H9 (cell line): Measurements from ENCODE around the gene CCDC68. TPM values are rescaled to one million over a fixed set of nuclear protein-coding genes. Genes with fewer than 3 reads are reported as not detected.

Experiments
- DNase-seq: peaks from one replicate; pipeline ENCODE4 v3.0.0-alpha.2; 2017
- H2AFZ ChIP-seq: one replicate; pipeline ENCODE4 v1.6.1; 2013; ENCODE audit warnings: mild to moderate bottlenecking, low read length, control low read depth, moderate library complexity
- H2AK5ac ChIP-seq: 2 replicates; pipeline ENCODE4 v1.6.1; 2013; ENCODE audit warnings: low read length, control low read depth, mixed read lengths; ENCODE audit not compliant: insufficient read length
- H2BK120ac ChIP-seq: one replicate; pipeline ENCODE4 v1.6.1; 2013; ENCODE audit warnings: low read depth, mild to moderate bottlenecking, low read length, control low read depth, inconsistent platforms; ENCODE audit not compliant: poor library complexity, severe bottlenecking
- H2BK12ac ChIP-seq: 2 replicates; pipeline ENCODE4 v1.6.1; 2013; ENCODE audit warnings: low read length, control low read depth, mixed read lengths, low read depth; ENCODE audit not compliant: insufficient read length
- H2BK15ac ChIP-seq: 2 replicates; pipeline ENCODE4 v1.6.1; 2013; ENCODE audit warnings: low read depth, low read length, control low read depth
- H2BK20ac ChIP-seq: one replicate; pipeline ENCODE4 v1.6.1; 2013; ENCODE audit warnings: low read depth, mild to moderate bottlenecking, low read length, control low read depth, inconsistent platforms; ENCODE audit not compliant: poor library complexity, severe bottlenecking
- H2BK5ac ChIP-seq: 2 replicates; pipeline ENCODE4 v1.6.1; 2013; ENCODE audit warnings: low read length, control low read depth, mixed read lengths; ENCODE audit not compliant: insufficient read length
- H3K14ac ChIP-seq: 2 replicates; pipeline ENCODE4 v1.6.1; 2013; ENCODE audit warnings: low read length, control low read depth; ENCODE audit not compliant: insufficient read depth
- H3K18ac ChIP-seq: 2 replicates; pipeline ENCODE4 v1.6.1; 2013; ENCODE audit warnings: low read depth, mild to moderate bottlenecking, mixed read lengths, low read length, control low read depth; ENCODE audit not compliant: insufficient read length
- H3K23ac ChIP-seq: 2 replicates; pipeline ENCODE4 v1.6.1; 2013; ENCODE audit warnings: low read length, control low read depth, mixed read lengths, low read depth; ENCODE audit not compliant: insufficient read length
- H3K23me2 ChIP-seq: 2 replicates; pipeline ENCODE4 v1.6.1; 2013; ENCODE audit warnings: low read depth, mild to moderate bottlenecking, mixed read lengths, low read length, control low read depth; ENCODE audit not compliant: insufficient read length, poor library complexity, severe bottlenecking
- H3K27ac ChIP-seq: 2 replicates; pipeline ENCODE4 v1.5.1; 2013; ENCODE audit warnings: low read length, control low read depth, mixed read lengths, low read depth; ENCODE audit not compliant: insufficient read length
- H3K27me3 ChIP-seq: 2 replicates; pipeline ENCODE4 v1.6.1; 2013; ENCODE audit warnings: low read length, control low read depth, inconsistent platforms; ENCODE audit not compliant: insufficient read depth
- H3K4ac ChIP-seq: 2 replicates; pipeline ENCODE4 v1.6.1; 2013; ENCODE audit warnings: low read depth, mild to moderate bottlenecking, control low read depth, inconsistent platforms, low read length, moderate library complexity
- H3K4me1 ChIP-seq: 2 replicates; pipeline ENCODE4 v1.6.1; 2013; ENCODE audit warnings: low read length, control low read depth, inconsistent platforms; ENCODE audit not compliant: insufficient read depth
- H3K4me2 ChIP-seq: 2 replicates; pipeline ENCODE4 v1.6.1; 2013; ENCODE audit warnings: low read length, control low read depth, mixed read lengths; ENCODE audit not compliant: insufficient read length, insufficient read depth
- H3K56ac ChIP-seq: 2 replicates; pipeline ENCODE4 v1.6.1; 2013; ENCODE audit warnings: low read depth, mild to moderate bottlenecking, mixed read lengths, low read length, control low read depth; ENCODE audit not compliant: insufficient read length
- H3K79me1 ChIP-seq: 2 replicates; pipeline ENCODE4 v1.6.1; 2013; ENCODE audit warnings: low read depth, mild to moderate bottlenecking, moderate library complexity, low read length, control low read depth, inconsistent platforms; ENCODE audit not compliant: insufficient read depth, poor library complexity, severe bottlenecking
- H3K79me2 ChIP-seq: 2 replicates; pipeline ENCODE4 v1.6.1; 2013; ENCODE audit warnings: low read length, control low read depth, inconsistent platforms; ENCODE audit not compliant: insufficient read depth
- H3K9ac ChIP-seq: 2 replicates; pipeline ENCODE4 v1.6.1; 2013; ENCODE audit warnings: low read length, control low read depth, mixed read lengths; ENCODE audit not compliant: insufficient read length; ENCODE audit errors: extremely low read depth
- H3K9me3 ChIP-seq: one replicate; pipeline ENCODE4 v1.6.1; 2013; ENCODE audit warnings: low read depth, low read length, inconsistent platforms; ENCODE audit not compliant: control insufficient read depth
- H3T11ph ChIP-seq: one replicate; pipeline ENCODE4 v1.6.1; 2013; ENCODE audit warnings: mild to moderate bottlenecking, low read length, control low read depth, inconsistent platforms
- H4K20me1 ChIP-seq: one replicate; pipeline ENCODE4 v1.6.1; 2013; ENCODE audit not compliant: control insufficient read depth, insufficient read length, insufficient read depth
- H4K5ac ChIP-seq: 2 replicates; pipeline ENCODE4 v1.6.1; 2013; ENCODE audit warnings: low read depth, mild to moderate bottlenecking, mixed read lengths, low read length, control low read depth; ENCODE audit not compliant: insufficient read length
- H4K8ac ChIP-seq: replicated peaks from 2 replicates; pipeline ENCODE4 v1.6.1; 2013; ENCODE audit warnings: low read length, control low read depth, mixed read lengths, low read depth; ENCODE audit not compliant: insufficient read length
- H4K91ac ChIP-seq: 2 replicates; pipeline ENCODE4 v1.6.1; 2013; ENCODE audit warnings: low read depth, mild to moderate bottlenecking, moderate library complexity, mixed read lengths, low read length, control low read depth; ENCODE audit not compliant: insufficient read length
- H3K27ac Mint-ChIP-seq, 3 experiments: 2 replicates in 2 of 3; 3 replicates in 1 of 3; pipeline ENCODE4 v1.8.0; 2020 to 2021; ENCODE audit warnings: mixed read lengths in 3 of 3, mild to moderate bottlenecking in 1 of 3, moderate library complexity in 1 of 3
- H3K27me3 Mint-ChIP-seq: 2 replicates; pipeline ENCODE4 v1.8.0; 2021; ENCODE audit warnings: low read depth, mild to moderate bottlenecking, moderate library complexity, mixed read lengths
- H3K36me3 Mint-ChIP-seq, 3 experiments: 2 replicates in 2 of 3; 3 replicates in 1 of 3; pipeline ENCODE4 v1.8.0; 2020 to 2021; ENCODE audit warnings: low read depth in 3 of 3, mixed read lengths in 3 of 3; ENCODE audit not compliant: insufficient read depth in 1 of 3
- H3K4me1 Mint-ChIP-seq, 2 experiments: 2 replicates each; pipeline ENCODE4 v1.8.0; 2020; ENCODE audit warnings: mixed read lengths in 2 of 2
- H3K4me3 Mint-ChIP-seq, 2 experiments: 2 replicates in 1 of 2; 3 replicates in 1 of 2; pipeline ENCODE4 v1.8.0; 2020 to 2021; ENCODE audit warnings: mild to moderate bottlenecking in 2 of 2, mixed read lengths in 2 of 2, moderate library complexity in 1 of 2
- H3K9me3 Mint-ChIP-seq, 2 experiments: 2 replicates in 1 of 2; 3 replicates in 1 of 2; pipeline ENCODE4 v1.8.0; 2020; ENCODE audit warnings: mild to moderate bottlenecking in 2 of 2, mixed read lengths in 2 of 2, moderate library complexity in 1 of 2
- WGBS: extraction: QIAGEN DNeasy Blood & Tissue Kit; methylation state at CpG from one replicate; pipeline ENCODE4 v1.1.7; 2013; ENCODE audit warnings: missing lambda C conversion rate, low lambda C conversion rate, mixed read lengths; ENCODE audit not compliant: insufficient read length; ENCODE audit errors: extremely low coverage; 5-methylcytosine and 5-hydroxymethylcytosine counted together
- total RNA-seq: library from RNA; stranded (reverse); gene quantifications from 2 replicates; pipeline ENCODE4 v1.2.1, GENCODE V29; 2021
- TF ChIP-seq, protein P1 (sequence below): fragments of 200-600 bp; sonication (generic); conservative IDR thresholded peaks from 3 replicates; pipeline ENCODE4 v1.8.0; 2021; ENCODE audit warnings: antibody characterized with exemption, mild to moderate bottlenecking

Gene CCDC68
- total RNA-seq, 1 experiment from 2014 or later, result not detected

DNA sequence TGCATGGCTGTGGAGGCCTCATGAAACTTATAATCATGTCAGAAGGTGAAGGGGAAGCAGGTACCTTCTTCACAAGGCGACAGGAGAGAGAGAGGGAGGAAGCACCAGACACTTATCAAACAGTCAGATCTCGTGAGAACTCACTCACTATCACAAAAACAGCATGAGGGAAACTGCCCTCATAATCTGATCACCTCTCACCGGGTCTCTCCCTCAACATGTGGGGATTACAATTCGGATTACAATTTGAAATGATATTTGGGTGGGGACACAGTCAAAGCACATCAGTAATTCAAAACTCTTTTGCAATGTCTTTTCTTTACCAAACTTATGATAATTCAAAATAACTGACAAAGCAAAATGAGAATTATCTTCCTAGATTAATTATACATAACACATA, 8.5 kb upstream of the CCDC68 start:
- no peak overlapping the region for H3K27ac Mint-ChIP-seq
- Histone ChIP-seq H2BK5ac (no peak overlapping the region), H2AFZ (no peak overlapping the region)

More for the DNA sequence above, 8.5 kb upstream of the CCDC68 start:
- no peaks in the 10 kb centered on the region for H3K23me2 ChIP-seq
- H2BK120ac ChIP-seq, result no peak overlapping the region
- no peak overlapping the region for H4K5ac ChIP-seq
- WGBS, result no CpG with 5 or more reads among the region's 4 CpGs
- no peaks in the 10 kb centered on the region for H3K4me1 ChIP-seq
- no peak overlapping the region for H2BK12ac ChIP-seq
- H3K27ac ChIP-seq, result no peak overlapping the region
- no peak for DNase-seq
- H2AK5ac ChIP-seq, result no peak overlapping the region
- H3K4me2 ChIP-seq, result no peak overlapping the region
- no peak overlapping the region for H3K9ac ChIP-seq
- H3K4me1 Mint-ChIP-seq, result no peaks in the 10 kb centered on the region
- no peak overlapping the region for H2BK15ac ChIP-seq
- no peak overlapping the region for H4K91ac ChIP-seq
- no peaks in the 10 kb centered on the region; a peak in 1 of 7 replicates for H3K36me3 Mint-ChIP-seq
- H3K9me3 ChIP-seq, result no peaks in the 10 kb centered on the region
- H2BK20ac ChIP-seq, result no peak overlapping the region
- no peak overlapping the region for H3K56ac ChIP-seq
- no peaks in the 10 kb centered on the region for H3K79me2 ChIP-seq
- no peaks in the 10 kb centered on the region for H4K20me1 ChIP-seq
- H4K8ac ChIP-seq, result no peak overlapping the region
- no peaks in the 10 kb centered on the region for H3K27me3 ChIP-seq
- TF ChIP-seq, protein P1, sequence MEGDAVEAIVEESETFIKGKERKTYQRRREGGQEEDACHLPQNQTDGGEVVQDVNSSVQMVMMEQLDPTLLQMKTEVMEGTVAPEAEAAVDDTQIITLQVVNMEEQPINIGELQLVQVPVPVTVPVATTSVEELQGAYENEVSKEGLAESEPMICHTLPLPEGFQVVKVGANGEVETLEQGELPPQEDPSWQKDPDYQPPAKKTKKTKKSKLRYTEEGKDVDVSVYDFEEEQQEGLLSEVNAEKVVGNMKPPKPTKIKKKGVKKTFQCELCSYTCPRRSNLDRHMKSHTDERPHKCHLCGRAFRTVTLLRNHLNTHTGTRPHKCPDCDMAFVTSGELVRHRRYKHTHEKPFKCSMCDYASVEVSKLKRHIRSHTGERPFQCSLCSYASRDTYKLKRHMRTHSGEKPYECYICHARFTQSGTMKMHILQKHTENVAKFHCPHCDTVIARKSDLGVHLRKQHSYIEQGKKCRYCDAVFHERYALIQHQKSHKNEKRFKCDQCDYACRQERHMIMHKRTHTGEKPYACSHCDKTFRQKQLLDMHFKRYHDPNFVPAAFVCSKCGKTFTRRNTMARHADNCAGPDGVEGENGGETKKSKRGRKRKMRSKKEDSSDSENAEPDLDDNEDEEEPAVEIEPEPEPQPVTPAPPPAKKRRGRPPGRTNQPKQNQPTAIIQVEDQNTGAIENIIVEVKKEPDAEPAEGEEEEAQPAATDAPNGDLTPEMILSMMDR, result no peak
- H3K4ac ChIP-seq, result no peak overlapping the region
- H3K79me1 ChIP-seq, result no peaks in the 10 kb centered on the region
- H3K23ac ChIP-seq, result no peak overlapping the region
- no peaks in the 10 kb centered on the region for H3K27me3 Mint-ChIP-seq
- H3K14ac ChIP-seq, result no peak overlapping the region
- H3K9me3 Mint-ChIP-seq, result no peaks in the 10 kb centered on the region
- no peak overlapping the region for H3K4me3 Mint-ChIP-seq
- H3T11ph ChIP-seq, result no peak overlapping the region
- no peak overlapping the region for H3K18ac ChIP-seq
